Measurements from ENCODE around the gene LHFPL3.

Gene LHFPL3

DNA sequence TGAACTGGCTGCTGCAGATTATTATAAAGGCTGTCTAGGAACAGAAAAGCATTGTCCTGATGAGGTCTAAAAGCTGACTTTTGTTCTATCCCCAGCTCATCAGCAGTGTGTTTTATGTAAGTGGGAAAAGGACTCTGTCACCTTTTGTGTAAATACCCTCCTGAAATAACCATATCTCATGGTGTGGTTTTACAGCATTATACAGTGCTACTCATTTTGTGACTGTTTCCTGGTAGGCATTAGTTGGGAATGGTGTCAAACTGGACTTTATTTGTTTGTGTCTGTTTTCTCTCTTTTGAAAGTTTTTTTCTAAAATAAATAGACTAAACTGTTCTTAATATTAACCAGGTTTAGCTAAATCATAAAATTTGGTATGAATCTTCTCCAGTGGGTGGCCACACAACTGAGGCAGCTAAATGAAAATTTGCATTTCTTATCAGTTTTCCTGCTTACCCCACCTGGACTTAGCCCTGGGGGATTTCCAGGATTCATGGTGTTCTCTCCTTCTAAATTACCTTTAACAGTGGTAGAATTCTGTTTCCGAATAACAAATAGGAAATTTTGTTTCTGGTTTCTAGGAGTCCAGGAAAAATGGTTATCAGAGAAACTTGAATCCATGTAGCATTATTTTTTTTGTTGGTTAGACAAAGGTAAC, 140.9 kb downstream of the LHFPL3 start:
- H3K27ac ChIP-seq = no peak overlapping the region
- no peak for TF ChIP-seq ZFX (IDR thresholded peaks at IDR 0.05; ENCODE audit: borderline replicate concordance)
- TF ChIP-seq, protein P1, sequence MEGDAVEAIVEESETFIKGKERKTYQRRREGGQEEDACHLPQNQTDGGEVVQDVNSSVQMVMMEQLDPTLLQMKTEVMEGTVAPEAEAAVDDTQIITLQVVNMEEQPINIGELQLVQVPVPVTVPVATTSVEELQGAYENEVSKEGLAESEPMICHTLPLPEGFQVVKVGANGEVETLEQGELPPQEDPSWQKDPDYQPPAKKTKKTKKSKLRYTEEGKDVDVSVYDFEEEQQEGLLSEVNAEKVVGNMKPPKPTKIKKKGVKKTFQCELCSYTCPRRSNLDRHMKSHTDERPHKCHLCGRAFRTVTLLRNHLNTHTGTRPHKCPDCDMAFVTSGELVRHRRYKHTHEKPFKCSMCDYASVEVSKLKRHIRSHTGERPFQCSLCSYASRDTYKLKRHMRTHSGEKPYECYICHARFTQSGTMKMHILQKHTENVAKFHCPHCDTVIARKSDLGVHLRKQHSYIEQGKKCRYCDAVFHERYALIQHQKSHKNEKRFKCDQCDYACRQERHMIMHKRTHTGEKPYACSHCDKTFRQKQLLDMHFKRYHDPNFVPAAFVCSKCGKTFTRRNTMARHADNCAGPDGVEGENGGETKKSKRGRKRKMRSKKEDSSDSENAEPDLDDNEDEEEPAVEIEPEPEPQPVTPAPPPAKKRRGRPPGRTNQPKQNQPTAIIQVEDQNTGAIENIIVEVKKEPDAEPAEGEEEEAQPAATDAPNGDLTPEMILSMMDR (IDR thresholded peaks at IDR 0.05) = no peak

- no peak overlapping the region for H3K27ac ChIP-seq
- no peak for TF ChIP-seq ZFX (IDR thresholded peaks at IDR 0.05; ENCODE audit: borderline replicate concordance)
- TF ChIP-seq, protein P1 (IDR thresholded peaks at IDR 0.05) = no peak
Measured at GRCh38 chr7:104480529-104480928, 152.1 kb downstream of the LHFPL3 start.

- no peak overlapping the region for H3K27ac ChIP-seq
- TF ChIP-seq, protein P1 (IDR thresholded peaks at IDR 0.05) = no peak
- no peak for TF ChIP-seq ZFX (IDR thresholded peaks at IDR 0.05; ENCODE audit: borderline replicate concordance)
Measured at GRCh38 chr7:104482362-104483037, 154.1 kb downstream of the LHFPL3 start.

GRCh38 chr7:104486931-104487330, 158.5 kb downstream of the LHFPL3 start:
- H3K27ac ChIP-seq = no peak overlapping the region
- TF ChIP-seq, protein P1 (IDR thresholded peaks at IDR 0.05) = no peak
- TF ChIP-seq ZFX (IDR thresholded peaks at IDR 0.05; ENCODE audit: borderline replicate concordance) = no peak

- no peak for TF ChIP-seq ZFX (IDR thresholded peaks at IDR 0.05; ENCODE audit: borderline replicate concordance)
- TF ChIP-seq, protein P1 (IDR thresholded peaks at IDR 0.05) = no peak
- no peak overlapping the region for H3K27ac ChIP-seq
Measured at GRCh38 chr7:104487642-104488041, 159.2 kb downstream of the LHFPL3 start.

DNA sequence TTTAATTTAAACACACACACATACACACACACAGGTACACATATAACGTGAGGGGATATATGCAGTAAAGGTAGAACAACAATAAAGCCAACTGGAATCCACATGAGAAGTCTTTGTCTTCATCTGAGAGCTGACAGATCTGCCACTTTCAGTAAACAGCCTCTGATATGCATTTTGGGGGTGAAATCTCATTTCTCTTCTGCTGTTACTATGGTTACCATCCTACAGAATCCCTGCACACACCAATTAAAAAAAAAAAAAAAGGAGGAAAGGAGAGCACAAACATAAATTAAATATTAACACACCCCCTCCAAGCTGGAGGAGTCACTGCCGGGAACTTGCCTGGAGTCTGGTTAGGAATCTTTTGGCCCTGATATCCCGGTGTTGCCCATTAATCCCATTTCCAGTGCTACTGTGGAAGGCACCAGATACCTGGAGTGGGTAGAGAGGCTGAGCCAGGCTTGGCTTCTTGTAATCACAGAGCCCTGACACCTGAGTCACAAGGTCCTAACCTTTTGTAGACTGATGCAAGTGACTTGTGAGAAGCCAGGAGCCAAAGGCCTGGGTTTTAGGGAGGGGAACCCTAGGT, 169.1 kb downstream of the LHFPL3 start:
- H3K27ac ChIP-seq = no peak overlapping the region
- TF ChIP-seq, protein P1 (IDR thresholded peaks at IDR 0.05) = no peak
- TF ChIP-seq ZFX (IDR thresholded peaks at IDR 0.05; ENCODE audit: borderline replicate concordance) = no peak

- H3K27ac ChIP-seq = no peak overlapping the region
- TF ChIP-seq ZFX (IDR thresholded peaks at IDR 0.05; ENCODE audit: borderline replicate concordance) = no peak
- TF ChIP-seq, protein P1 (IDR thresholded peaks at IDR 0.05) = no peak
Measured at GRCh38 chr7:104499975-104500374, 171.6 kb downstream of the LHFPL3 start.
